Trophoblast cell (in vitro differentiated cells and primary cell): ENCODE measurements around the gene ARHGAP22.

Source experiments
- DNase-seq, 2 donors: peaks; one replicate each; pipeline ENCODE4 v3.0.0-alpha.2; 2016
- H2AFZ ChIP-seq: 2 replicates; pipeline ENCODE4 v1.6.1; 2013; ENCODE audit warnings: low read length, moderate library complexity, mild to moderate bottlenecking; ENCODE audit not compliant: insufficient read depth, poor library complexity
- H2AK5ac ChIP-seq: 2 replicates; pipeline ENCODE4 v1.6.1; 2013; ENCODE audit warnings: mild to moderate bottlenecking, low read length
- H2BK120ac ChIP-seq: 2 replicates; pipeline ENCODE4 v1.6.1; 2013; ENCODE audit warnings: low read length, mild to moderate bottlenecking, moderate library complexity; ENCODE audit not compliant: insufficient read depth, poor library complexity
- H2BK12ac ChIP-seq: 2 replicates; pipeline ENCODE4 v1.6.1; 2013; ENCODE audit warnings: mild to moderate bottlenecking, low read length, moderate library complexity
- H2BK5ac ChIP-seq: 2 replicates; pipeline ENCODE4 v1.6.1; 2013; ENCODE audit warnings: low read length, low read depth, moderate library complexity, mild to moderate bottlenecking; ENCODE audit not compliant: poor library complexity
- H3K14ac ChIP-seq: 2 replicates; pipeline ENCODE4 v1.6.1; 2013; ENCODE audit warnings: mild to moderate bottlenecking, low read length
- H3K18ac ChIP-seq: 2 replicates; pipeline ENCODE4 v1.6.1; 2013; ENCODE audit warnings: mild to moderate bottlenecking, low read length
- H3K23ac ChIP-seq: 2 replicates; pipeline ENCODE4 v1.6.1; 2013; ENCODE audit warnings: low read length
- H3K27ac ChIP-seq: 2 replicates; pipeline ENCODE4 v1.5.1; 2013; ENCODE audit warnings: low read depth, mild to moderate bottlenecking, inconsistent platforms, low read length, moderate library complexity
- H3K27me3 ChIP-seq: 2 replicates; pipeline ENCODE4 v1.6.1; 2013; ENCODE audit warnings: inconsistent platforms, mild to moderate bottlenecking, low read length, moderate library complexity; ENCODE audit not compliant: insufficient read depth
- H3K36me3 ChIP-seq, 2 experiments: 1 replicate in 1 of 2; 2 replicates in 1 of 2; pipeline ENCODE4 v1.6.1; 2013; ENCODE audit warnings: low read length in 2 of 2, mild to moderate bottlenecking in 2 of 2, moderate library complexity in 1 of 2; ENCODE audit not compliant: insufficient read depth in 2 of 2, control insufficient read depth in 1 of 2
- H3K4ac ChIP-seq: 2 replicates; pipeline ENCODE4 v1.6.1; 2013; ENCODE audit warnings: low read depth, mild to moderate bottlenecking, low read length, moderate library complexity
- H3K4me1 ChIP-seq, 2 experiments: 1 replicate in 1 of 2; 2 replicates in 1 of 2; pipeline ENCODE4 v1.6.1; 2013; ENCODE audit warnings: low read length in 2 of 2, mild to moderate bottlenecking in 2 of 2, moderate library complexity in 1 of 2; ENCODE audit not compliant: insufficient read depth in 2 of 2, control insufficient read depth in 1 of 2
- H3K4me2 ChIP-seq: 2 replicates; pipeline ENCODE4 v1.6.1; 2013; ENCODE audit warnings: inconsistent platforms, mild to moderate bottlenecking, low read length, moderate library complexity
- H3K4me3 ChIP-seq: 2 replicates; pipeline ENCODE4 v1.5.1; 2013; ENCODE audit warnings: mild to moderate bottlenecking, low read depth, low read length, inconsistent platforms
- H3K79me1 ChIP-seq: one replicate; pipeline ENCODE4 v1.6.1; 2013; ENCODE audit warnings: low read length
- H3K79me2 ChIP-seq: 2 replicates; pipeline ENCODE4 v1.6.1; 2013; ENCODE audit warnings: low read length, mild to moderate bottlenecking; ENCODE audit not compliant: control insufficient read depth, insufficient read depth, poor library complexity
- H3K9ac ChIP-seq: 2 replicates; pipeline ENCODE4 v1.6.1; 2013; ENCODE audit warnings: mild to moderate bottlenecking, low read length
- H3K9me3 ChIP-seq: 2 replicates; pipeline ENCODE4 v1.6.1; 2013; ENCODE audit warnings: low read depth, mild to moderate bottlenecking, control low read depth, inconsistent platforms, low read length; ENCODE audit not compliant: insufficient read depth
- H4K12ac ChIP-seq: 2 replicates; pipeline ENCODE4 v1.6.1; 2013; ENCODE audit warnings: low read depth, mild to moderate bottlenecking, low read length, moderate library complexity
- H4K8ac ChIP-seq: 2 replicates; pipeline ENCODE4 v1.6.1; 2013; ENCODE audit warnings: low read depth, mild to moderate bottlenecking, low read length, moderate library complexity
- H4K91ac ChIP-seq: one replicate; pipeline ENCODE4 v1.6.1; 2013; ENCODE audit warnings: low read depth, mild to moderate bottlenecking, low read length, moderate library complexity
- WGBS: extraction: QIAGEN DNeasy Blood & Tissue Kit; methylation state at CpG from one replicate; pipeline ENCODE4 v1.1.7; 2013; ENCODE audit warnings: missing lambda C conversion rate; ENCODE audit not compliant: insufficient read length, insufficient coverage; ENCODE audit errors: extremely low coverage; 5-methylcytosine and 5-hydroxymethylcytosine counted together

The ARHGAP22 gene

DNA sequence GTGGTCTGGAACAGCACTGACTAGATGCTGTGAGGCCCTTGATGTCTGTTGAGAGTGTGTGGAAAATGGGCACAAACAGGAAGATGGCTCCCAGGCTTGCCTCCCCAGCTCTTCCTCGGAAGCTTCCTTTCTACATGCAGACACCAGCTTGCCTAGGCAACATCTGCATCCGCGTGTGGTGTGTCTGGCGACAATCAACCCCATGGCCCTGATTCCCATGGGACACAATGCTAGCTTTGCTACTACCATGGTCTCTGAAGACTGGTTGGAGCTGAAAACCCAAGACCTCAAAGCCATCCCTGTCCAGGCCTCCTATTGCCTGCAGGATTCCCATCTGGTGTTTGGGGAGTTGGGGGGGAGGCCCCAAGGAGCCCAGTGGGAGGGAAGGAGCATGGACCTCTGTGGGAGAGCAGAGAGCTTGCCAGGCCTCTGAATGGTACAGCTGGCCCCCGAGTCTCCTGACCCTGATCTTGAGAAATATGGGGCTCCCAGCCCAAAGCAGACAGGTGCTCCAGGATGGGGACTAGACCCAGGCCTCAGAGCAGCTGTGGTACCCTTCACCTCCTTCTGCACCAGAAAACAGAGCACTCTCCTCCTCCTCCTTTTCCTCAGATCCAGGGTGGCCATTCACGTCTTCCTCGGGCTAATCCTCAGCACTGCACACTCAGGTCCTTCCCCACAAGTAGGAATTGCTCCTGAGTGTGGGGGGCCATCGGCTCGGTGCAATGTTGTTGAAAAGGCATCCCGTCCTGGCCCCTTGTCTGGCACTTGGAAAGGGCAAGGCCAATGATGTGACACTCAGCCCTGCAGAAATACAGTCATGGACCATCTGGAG, 57.6 kb downstream of the ARHGAP22 start:
- Histone ChIP-seq H3K27ac (no peak overlapping the region), H3K79me2 (no peaks in the 10 kb centered on the region), H2BK12ac (no peak overlapping the region), H3K36me3 (no peaks in the 10 kb centered on the region), H2AK5ac (no peak overlapping the region), H3K79me1 (no peaks in the 10 kb centered on the region), H3K4me3 (no peak overlapping the region), H3K4me1 (no peaks in the 10 kb centered on the region), H3K23ac (no peak overlapping the region), H3K4me2 (no peak overlapping the region), H3K4ac (no peak overlapping the region), H2BK5ac (no peak overlapping the region), H4K8ac (no peak overlapping the region), H3K18ac (no peak overlapping the region), H4K12ac (no peak overlapping the region), H3K9me3 (peaks cover 2% of the 10 kb centered on the region), H3K14ac (no peak overlapping the region), H3K9ac (no peak overlapping the region), H2BK120ac (no peak overlapping the region), H3K27me3 (no peaks in the 10 kb centered on the region), H2AFZ (no peak overlapping the region), H4K91ac (no peak overlapping the region)
- WGBS = no CpG with 5 or more reads among the region's 10 CpGs
- DNase-seq = no peak

DNA sequence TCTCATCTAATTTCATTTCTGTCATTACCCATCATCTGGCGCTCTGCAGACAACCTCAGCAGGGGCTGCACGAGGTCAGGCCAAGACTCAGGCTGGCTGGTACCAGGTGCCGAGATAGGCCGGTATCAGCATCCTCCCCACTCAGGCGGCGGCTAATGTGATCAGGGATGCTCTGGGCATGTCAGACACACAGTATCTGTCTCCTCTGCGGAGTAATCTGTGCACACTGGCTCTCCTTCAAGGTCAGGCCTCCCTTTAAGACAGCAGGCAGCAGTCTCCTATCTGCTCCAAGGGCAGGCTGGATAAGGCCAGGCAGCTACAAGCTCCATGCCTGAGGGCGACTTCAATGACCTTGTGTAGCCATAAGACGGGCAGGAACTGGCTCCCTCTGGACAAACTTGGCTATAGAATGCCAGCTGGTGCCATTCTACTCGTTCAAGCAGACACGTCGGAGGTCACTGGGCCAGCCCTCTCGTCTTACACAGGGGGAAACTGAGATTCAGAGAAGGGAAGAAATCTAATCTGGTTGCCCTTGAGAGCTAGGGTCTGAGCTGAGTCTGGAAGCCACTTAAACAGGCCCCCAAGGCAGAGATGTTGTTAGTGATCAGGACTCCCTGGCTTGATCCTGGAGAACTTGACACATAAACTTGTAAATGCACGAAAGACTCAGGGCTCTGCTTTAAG, 59.3 kb downstream of the ARHGAP22 start:
- no peak overlapping the region for H3K4me2 ChIP-seq
- no peaks in the 10 kb centered on the region for H3K27me3 ChIP-seq
- no peak overlapping the region for H3K4ac ChIP-seq
- no peak overlapping the region for H2BK12ac ChIP-seq
- no peak for DNase-seq
- no peaks in the 10 kb centered on the region for H3K36me3 ChIP-seq
- no peak overlapping the region for H3K23ac ChIP-seq
- peak overlapping the region; percentile 7 for H3K4me3 ChIP-seq
- no peaks in the 10 kb centered on the region for H3K4me1 ChIP-seq
- no peak overlapping the region for H4K91ac ChIP-seq
- H4K12ac ChIP-seq = no peak overlapping the region
- H3K27ac ChIP-seq = no peak overlapping the region
- H3K9ac ChIP-seq = no peak overlapping the region
- H3K18ac ChIP-seq = no peak overlapping the region
- H2AFZ ChIP-seq = no peak overlapping the region
- no peaks in the 10 kb centered on the region for H3K79me2 ChIP-seq
- no peak overlapping the region for H2BK120ac ChIP-seq
- H4K8ac ChIP-seq = no peak overlapping the region
- H3K79me1 ChIP-seq = no peaks in the 10 kb centered on the region
- no peak overlapping the region for H2AK5ac ChIP-seq
- peaks cover 2% of the 10 kb centered on the region for H3K9me3 ChIP-seq
- no peak overlapping the region for H2BK5ac ChIP-seq
- no peak overlapping the region for H3K14ac ChIP-seq
- WGBS = no CpG with 5 or more reads among the region's 14 CpGs

GRCh38 chr10:48543182-48543844, 61.6 kb downstream of the ARHGAP22 start:
- Histone ChIP-seq H3K4me2 (no peak overlapping the region), H3K4ac (no peak overlapping the region), H3K79me2 (no peaks in the 10 kb centered on the region), H3K27me3 (no peaks in the 10 kb centered on the region), H3K9me3 (peaks cover 2% of the 10 kb centered on the region), H3K9ac (no peak overlapping the region), H4K12ac (no peak overlapping the region), H3K27ac (no peak overlapping the region), H3K36me3 (no peaks in the 10 kb centered on the region), H3K14ac (no peak overlapping the region), H3K4me3 (no peak overlapping the region), H3K23ac (no peak overlapping the region), H2AFZ (no peak overlapping the region), H4K8ac (no peak overlapping the region), H3K79me1 (no peaks in the 10 kb centered on the region), H2BK12ac (no peak overlapping the region), H2BK5ac (no peak overlapping the region), H3K18ac (no peak overlapping the region), H3K4me1 (no peaks in the 10 kb centered on the region), H2AK5ac (no peak overlapping the region), H2BK120ac (no peak overlapping the region), H4K91ac (no peak overlapping the region)
- peak; percentile 68 to 73 for DNase-seq
- no CpG with 5 or more reads among the region's 3 CpGs for WGBS

DNA sequence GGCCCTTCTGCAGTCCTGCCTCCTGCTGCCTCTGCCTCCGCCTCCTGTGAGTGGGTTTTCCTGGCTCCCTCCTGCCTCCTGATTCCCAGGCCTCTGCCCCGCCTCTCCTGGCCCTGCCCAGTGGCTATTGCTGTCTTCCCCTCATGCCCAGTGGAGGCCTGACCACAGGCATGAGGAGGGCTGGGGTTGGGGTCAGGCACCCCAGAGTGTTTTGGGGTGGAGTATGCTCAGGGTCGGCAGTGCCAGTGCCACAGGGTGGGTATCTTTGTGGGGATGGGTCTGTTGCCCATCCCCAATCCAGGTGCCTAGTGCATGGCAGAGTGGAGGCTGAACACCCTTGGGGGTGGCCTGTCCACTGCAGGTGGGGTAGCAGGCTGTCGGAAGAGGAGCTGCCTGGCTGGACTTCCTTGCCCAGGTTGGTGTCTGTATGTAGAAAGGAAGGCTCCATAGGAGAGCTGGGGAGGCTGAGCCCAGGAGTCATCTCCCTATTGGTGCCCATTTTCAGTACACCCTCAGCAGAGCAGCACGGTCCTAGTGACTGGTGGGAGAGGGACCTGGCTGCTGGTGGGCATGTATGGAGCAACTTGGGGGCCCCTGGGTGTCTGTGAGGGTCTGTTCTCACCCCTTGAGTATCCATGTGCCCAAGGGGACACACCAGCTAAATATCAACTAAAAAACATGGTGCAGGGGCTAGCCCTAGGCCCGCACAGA, 62.2 kb downstream of the ARHGAP22 start:
- Histone ChIP-seq H3K9ac (no peak overlapping the region), H3K79me1 (no peaks in the 10 kb centered on the region), H2BK12ac (no peak overlapping the region), H3K4me3 (no peak overlapping the region), H3K9me3 (peaks cover 2% of the 10 kb centered on the region), H3K18ac (no peak overlapping the region), H3K4me1 (no peaks in the 10 kb centered on the region), H3K4ac (no peak overlapping the region), H4K8ac (no peak overlapping the region), H2AFZ (no peak overlapping the region), H3K27ac (no peak overlapping the region), H4K12ac (peak overlapping the region; percentile 41), H3K27me3 (no peaks in the 10 kb centered on the region), H2BK120ac (no peak overlapping the region), H3K36me3 (no peaks in the 10 kb centered on the region), H3K14ac (no peak overlapping the region), H3K79me2 (no peaks in the 10 kb centered on the region), H3K4me2 (no peak overlapping the region), H2AK5ac (no peak overlapping the region), H3K23ac (no peak overlapping the region), H2BK5ac (no peak overlapping the region), H4K91ac (no peak overlapping the region)
- WGBS = no CpG with 5 or more reads among the region's 6 CpGs
- no peak for DNase-seq
